AG04450 (cell line): Measurements from ENCODE around the gene CCDC24. TPM values are rescaled to one million over a fixed set of nuclear protein-coding genes. Genes with fewer than 3 reads are reported as not detected.

Source experiments
- CTCF ChIA-PET: fragments of 300-600, 350-600 bp; formaldehyde crosslinking; extraction: SDS; loops from one replicate; lab custom pipeline; 2022; ENCODE audit warnings: antibody characterized with exemption, inconsistent platforms; lab: Charles Lee
- POLR2A ChIA-PET: fragments of 350-600 bp; formaldehyde crosslinking; extraction: SDS; loops from one replicate; lab custom pipeline; 2021; ENCODE audit warnings: antibody characterized with exemption, inconsistent platforms; lab: Yijun Ruan, JAX
- DNase-seq: peaks from one replicate; pipeline ENCODE4 v3.0.0-alpha.2; 2011; ENCODE audit warnings: low read depth, low spot score
- H3K27ac ChIP-seq: one replicate; pipeline ENCODE4 v1.5.1; 2012; ENCODE audit warnings: low read depth, low read length, control low read depth
- H3K27me3 ChIP-seq: one replicate; pipeline ENCODE4 v1.6.0; 2012; ENCODE audit warnings: low read length; ENCODE audit not compliant: control insufficient read depth, insufficient read depth
- H3K4me3 ChIP-seq: 2 replicates; pipeline ENCODE4 v1.5.1; 2011; ENCODE audit warnings: mild to moderate bottlenecking, low read depth, low read length, control low read depth
- H3K9me3 ChIP-seq: 2 replicates; pipeline ENCODE4 v1.5.1; 2012; ENCODE audit warnings: low read length; ENCODE audit not compliant: control insufficient read depth, insufficient read depth
- polyA plus RNA-seq: library from polyadenylated mRNA; depleted of rRNA; stranded (reverse); fragments of >200 nt; gene quantifications from 2 replicates; pipeline ENCODE4 v1.2.3, GENCODE V29; 2011
- TF ChIP-seq, protein P1 (sequence below): IDR thresholded peaks from 2 replicates; pipeline ENCODE4 v1.5.1; 2011; ENCODE audit warnings: low read depth, low read length, control low read depth, inconsistent platforms

CCDC24 gene
- polyA plus RNA-seq, 1 experiment, result 1.1 TPM

DNA sequence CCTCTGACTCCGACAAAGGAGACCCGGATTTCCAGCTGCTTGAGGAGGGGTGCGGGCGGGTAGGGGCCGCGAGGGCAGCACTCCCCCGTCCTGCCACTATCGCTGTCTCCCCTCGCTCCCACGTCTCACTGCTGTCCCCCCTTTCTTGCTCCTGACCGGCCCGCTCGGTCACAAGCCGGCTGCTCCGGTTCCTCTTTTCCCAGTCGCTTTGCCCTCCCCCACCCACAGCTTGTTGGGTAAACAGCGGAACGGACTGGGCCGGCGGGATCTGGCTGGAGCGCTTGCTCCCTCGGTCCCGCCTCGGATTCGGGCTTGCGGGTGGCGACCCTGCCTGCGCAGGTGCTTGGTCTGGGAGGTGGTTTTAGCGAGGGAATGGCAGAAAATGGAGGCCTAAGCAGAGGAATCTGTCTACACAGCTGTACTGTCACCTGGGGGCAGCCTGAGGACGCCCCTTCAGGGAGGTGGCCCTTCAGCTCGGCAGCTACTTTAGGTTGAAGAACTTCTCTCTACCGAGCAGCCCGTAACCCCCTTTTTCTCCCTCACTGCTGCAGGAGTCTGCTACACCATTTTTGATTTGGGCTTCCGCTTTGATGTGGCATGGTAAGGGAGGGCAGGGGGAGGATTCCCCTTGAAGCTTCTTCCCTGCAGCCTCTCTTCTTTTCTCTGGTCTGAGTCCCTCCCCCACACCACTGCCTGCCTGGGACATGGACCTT, 16.0 kb upstream of the CCDC24 start:
- DNase-seq, result no peak
- TF ChIP-seq, protein P1, sequence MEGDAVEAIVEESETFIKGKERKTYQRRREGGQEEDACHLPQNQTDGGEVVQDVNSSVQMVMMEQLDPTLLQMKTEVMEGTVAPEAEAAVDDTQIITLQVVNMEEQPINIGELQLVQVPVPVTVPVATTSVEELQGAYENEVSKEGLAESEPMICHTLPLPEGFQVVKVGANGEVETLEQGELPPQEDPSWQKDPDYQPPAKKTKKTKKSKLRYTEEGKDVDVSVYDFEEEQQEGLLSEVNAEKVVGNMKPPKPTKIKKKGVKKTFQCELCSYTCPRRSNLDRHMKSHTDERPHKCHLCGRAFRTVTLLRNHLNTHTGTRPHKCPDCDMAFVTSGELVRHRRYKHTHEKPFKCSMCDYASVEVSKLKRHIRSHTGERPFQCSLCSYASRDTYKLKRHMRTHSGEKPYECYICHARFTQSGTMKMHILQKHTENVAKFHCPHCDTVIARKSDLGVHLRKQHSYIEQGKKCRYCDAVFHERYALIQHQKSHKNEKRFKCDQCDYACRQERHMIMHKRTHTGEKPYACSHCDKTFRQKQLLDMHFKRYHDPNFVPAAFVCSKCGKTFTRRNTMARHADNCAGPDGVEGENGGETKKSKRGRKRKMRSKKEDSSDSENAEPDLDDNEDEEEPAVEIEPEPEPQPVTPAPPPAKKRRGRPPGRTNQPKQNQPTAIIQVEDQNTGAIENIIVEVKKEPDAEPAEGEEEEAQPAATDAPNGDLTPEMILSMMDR, result no peak
- H3K27ac ChIP-seq, result peak overlapping the region; percentile 47
- H3K4me3 ChIP-seq, result peak overlapping the region; percentile 86
- CTCF ChIA-PET, result interaction anchor here (0.6 to 1.7 kb wide), 4 partner anchors 31 to 1695 kb away, joined by 5 to 6 read pairs (median 5); no protein-coding TSS in a partner anchor
- H3K27me3 ChIP-seq, result no peaks in the 10 kb centered on the region
- H3K9me3 ChIP-seq, result no peaks in the 10 kb centered on the region; the same call in none of the 2 replicates
- POLR2A ChIA-PET, result interaction anchor here (0.6 to 2.1 kb wide), 8 partner anchors 12 to 1547 kb away, joined by 3 to 5 read pairs (median 3); partner anchors contain the start of genes CCDC24, IPO13, KDM4A and PRDX1

DNA sequence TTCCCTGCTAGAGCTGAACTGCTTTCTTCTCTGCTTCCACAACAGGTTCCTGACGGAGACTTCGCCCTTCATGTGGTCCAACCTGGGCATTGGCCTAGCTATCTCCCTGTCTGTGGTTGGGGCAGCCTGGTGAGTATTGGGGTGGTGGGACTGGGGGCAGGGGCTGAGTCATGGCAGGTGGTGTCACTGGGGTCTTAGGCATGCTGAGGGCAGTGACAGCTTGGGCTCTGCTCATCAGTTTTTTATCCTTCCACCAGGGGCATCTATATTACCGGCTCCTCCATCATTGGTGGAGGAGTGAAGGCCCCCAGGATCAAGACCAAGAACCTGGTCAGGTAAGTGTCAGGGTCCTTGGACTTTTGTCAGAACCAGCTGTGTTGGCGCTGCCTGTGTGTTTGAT, 15.4 kb upstream of the CCDC24 start:
- TF ChIP-seq, protein P1, result no peak
- CTCF ChIA-PET, result interaction anchor here (1.7 kb wide), 2 partner anchors 71 to 212 kb away, joined by 5 to 6 read pairs; no protein-coding TSS in a partner anchor
- Histone ChIP-seq H3K9me3 (no peaks in the 10 kb centered on the region; the same call in 1 of the 2 replicates), H3K27ac (no peak overlapping the region), H3K27me3 (no peaks in the 10 kb centered on the region), H3K4me3 (peak overlapping the region; percentile 86)
- DNase-seq, result no peak
- POLR2A ChIA-PET, result interaction anchor here (0.6 to 2.1 kb wide), 2 partner anchors 29 to 71 kb away, joined by 3 to 5 read pairs; partner anchors contain the start of gene IPO13

DNA sequence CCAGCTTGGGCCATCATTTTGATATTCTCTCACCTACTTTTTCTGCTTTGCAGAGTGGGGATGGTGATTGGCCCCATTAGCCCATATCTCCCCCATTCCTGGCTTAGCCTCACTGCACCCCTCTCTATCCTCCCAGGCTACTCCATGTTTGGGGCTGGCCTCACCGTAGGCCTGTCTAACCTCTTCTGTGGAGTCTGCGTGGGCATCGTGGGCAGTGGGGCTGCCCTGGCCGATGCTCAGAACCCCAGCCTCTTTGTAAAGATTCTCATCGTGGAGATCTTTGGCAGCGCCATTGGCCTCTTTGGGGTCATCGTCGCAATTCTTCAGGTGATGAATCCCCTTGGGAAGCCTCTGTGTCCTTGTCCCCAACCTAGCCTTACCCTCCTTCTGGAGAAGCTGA, 14.5 kb upstream of the CCDC24 start:
- TF ChIP-seq, protein P1, result no peak
- CTCF ChIA-PET, result interaction anchor here (1.8 kb wide), 1 partner anchor 42 kb away, joined by 5 read pairs; no protein-coding TSS in a partner anchor
- Histone ChIP-seq H3K9me3 (no peaks in the 10 kb centered on the region; the same call in 1 of the 2 replicates), H3K27ac (no peak overlapping the region), H3K4me3 (no peak overlapping the region), H3K27me3 (no peaks in the 10 kb centered on the region)
- POLR2A ChIA-PET, result interaction anchor here (0.8 kb wide), 1 partner anchor 211 kb away, joined by 4 read pairs; no protein-coding TSS in a partner anchor
- no peak for DNase-seq

DNA sequence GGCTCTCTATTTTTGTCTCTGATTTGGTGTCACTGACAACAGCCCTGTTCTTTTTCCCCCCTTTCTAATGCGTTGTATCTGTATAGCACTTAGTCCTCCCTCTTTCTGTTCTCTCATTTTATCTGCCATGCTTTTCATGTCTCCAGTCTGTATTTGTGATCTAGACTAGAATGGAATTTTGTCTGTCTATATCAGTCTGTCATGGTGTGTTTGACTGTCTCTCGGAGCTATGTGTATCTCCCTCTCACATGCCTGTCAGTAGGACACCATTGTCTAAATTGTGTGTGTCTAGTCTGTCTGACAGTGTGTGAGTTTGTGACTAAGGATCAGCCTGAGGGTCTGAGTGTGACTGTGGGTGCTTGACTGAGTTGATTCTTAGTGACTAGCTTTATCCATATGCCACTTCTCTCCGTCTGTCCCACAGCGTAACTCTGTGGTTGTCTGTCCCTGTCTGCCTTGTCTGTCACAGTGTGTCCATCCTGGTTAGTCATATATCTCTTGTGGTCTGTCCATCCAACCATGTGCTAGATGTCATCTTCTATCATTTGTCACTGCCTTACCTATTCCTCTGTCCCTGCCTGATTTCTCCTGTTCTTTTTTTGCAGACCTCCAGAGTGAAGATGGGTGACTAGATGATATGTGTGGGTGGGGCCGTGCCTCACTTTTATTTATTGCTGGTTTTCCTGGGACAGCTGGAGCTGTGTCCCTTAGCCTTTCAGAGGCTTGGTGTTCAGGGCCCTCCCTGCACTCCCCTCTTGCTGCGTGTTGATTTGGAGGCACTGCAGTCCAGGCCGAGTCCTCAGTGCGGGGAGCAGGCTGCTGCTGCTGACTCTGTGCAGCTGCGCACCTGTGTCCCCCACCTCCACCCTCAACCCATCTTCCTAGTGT, 13.8 kb upstream of the CCDC24 start:
- ChIA-PET POLR2A (interaction anchor here (0.8 kb wide), 1 partner anchor 212 kb away, joined by 4 read pairs; no protein-coding TSS in a partner anchor), CTCF (interaction anchor here (0.6 to 1.8 kb wide), 2 partner anchors 37 to 43 kb away, joined by 3 to 5 read pairs; no protein-coding TSS in a partner anchor)
- Histone ChIP-seq H3K27me3 (no peaks in the 10 kb centered on the region), H3K4me3 (no peak overlapping the region), H3K27ac (no peak overlapping the region), H3K9me3 (no peaks in the 10 kb centered on the region; the same call in 1 of the 2 replicates)
- no peak for DNase-seq
- TF ChIP-seq, protein P1, result no peak
